Inferior parietal cortex (tissue), 1 donor: ENCODE results near the gene RABEP2.
"Not testable (repeated sequence)": the region's sequence is repeated elsewhere in the genome, so short reads cannot be mapped to it uniquely, and the experiment has no call there.

ENCODE experiments used
- DNase-seq: peaks from one replicate; pipeline ENCODE4 v3.0.0-alpha.2; 2016; ENCODE audit errors: extremely low spot score

Gene RABEP2

GRCh38 chr16:28932339-28933141, 7.5 kb upstream of the RABEP2 start:
- DNase-seq, result no peak

- no peak for DNase-seq
Observed at GRCh38 chr16:28931801-28932225, 6.8 kb upstream of the RABEP2 start, which contains the start of gene CD19. Gene CD19 (plus strand): TSS chr16:28931971. CDS start chr16:28932001, 30 bp downstream.

GRCh38 chr16:28930652-28931051, 5.6 kb upstream of the RABEP2 start:
- DNase-seq, result no peak

GRCh38 chr16:28930203-28930602, 5.2 kb upstream of the RABEP2 start:
- no peak for DNase-seq

- no peak for DNase-seq
Observed at GRCh38 chr16:28927815-28928214, 2.8 kb upstream of the RABEP2 start.

GRCh38 chr16:28926284-28926683, 1.2 kb upstream of the RABEP2 start:
- not testable (repeated sequence) for DNase-seq

GRCh38 chr16:28925386-28926228, 569 bp upstream of the RABEP2 start:
- DNase-seq, result peak; percentile 50

GRCh38 chr16:28924399-28924761, 658 bp downstream of the RABEP2 start:
- DNase-seq, result no peak

GRCh38 chr16:28923652-28924398, 1.2 kb downstream of the RABEP2 start:
- no peak for DNase-seq

GRCh38 chr16:28923231-28923587, 1.8 kb downstream of the RABEP2 start:
- DNase-seq, result no peak

- DNase-seq, result no peak
Observed at GRCh38 chr16:28918698-28919097, 6.3 kb downstream of the RABEP2 start.

GRCh38 chr16:28917095-28917494, 7.9 kb downstream of the RABEP2 start:
- no peak for DNase-seq

GRCh38 chr16:28915181-28915580, 9.9 kb downstream of the RABEP2 start:
- DNase-seq, result no peak

- no peak for DNase-seq
Observed at GRCh38 chr16:28913946-28914724, 10.9 kb downstream of the RABEP2 start.

GRCh38 chr16:28912558-28912957, 12.5 kb downstream of the RABEP2 start:
- DNase-seq, result no peak

- no peak for DNase-seq
Observed at GRCh38 chr16:28910086-28911031, 14.7 kb downstream of the RABEP2 start.

GRCh38 chr16:28905800-28906372, 19.2 kb downstream of the RABEP2 start:
- no peak for DNase-seq

- DNase-seq, result no peak
Observed at GRCh38 chr16:28905229-28905754, 19.7 kb downstream of the RABEP2 start.

- no peak for DNase-seq
Observed at GRCh38 chr16:28904828-28905227, 20.2 kb downstream of the RABEP2 start.

GRCh38 chr16:28904363-28904762, 20.7 kb downstream of the RABEP2 start:
- no peak for DNase-seq
